Stimulated activated naive CD4-positive, alpha-beta T cell treated with Interleukin-2 at 50 U/mL for 16 hours (primary cell): ENCODE measurements around the gene OXSR1.
"Not testable (repeated sequence)": the region's sequence is repeated elsewhere in the genome, so short reads cannot be mapped to it uniquely, and the experiment has no call there.

Experiments
- DNase-seq: peaks from one replicate; lab custom pipeline; 2025; lab: John Stamatoyannopoulos, UW

OXSR1 gene

GRCh38 chr3:38270606-38271005 is 105.3 kb downstream of the OXSR1 start:
- no peak for DNase-seq

- no peak for DNase-seq
These were observed 106.2 kb downstream of the OXSR1 start for GRCh38 chr3:38271553-38271952.

- no peak for DNase-seq
These were observed 109.7 kb downstream of the OXSR1 start for GRCh38 chr3:38274864-38275649.

GRCh38 chr3:38275658-38276057 is 110.3 kb downstream of the OXSR1 start:
- no peak for DNase-seq

- no peak for DNase-seq
These were observed 111.0 kb downstream of the OXSR1 start for GRCh38 chr3:38276081-38276916.

- no peak for DNase-seq
These were observed 111.7 kb downstream of the OXSR1 start for GRCh38 chr3:38276917-38277630.

GRCh38 chr3:38278841-38279240 is 113.5 kb downstream of the OXSR1 start:
- DNase-seq: no peak

GRCh38 chr3:38281895-38282686 is 116.8 kb downstream of the OXSR1 start, which contains the start of gene SLC22A14:
Gene SLC22A14, plus strand, starts transcription at chr3:38282294. Its CDS starts 23,733 bp downstream, at chr3:38306027.
- no peak for DNase-seq

GRCh38 chr3:38283810-38284755 is 118.7 kb downstream of the OXSR1 start:
- DNase-seq: no peak

- no peak for DNase-seq
These were observed 119.4 kb downstream of the OXSR1 start for GRCh38 chr3:38284756-38285150.

- not testable (repeated sequence) for DNase-seq
These were observed 124.2 kb downstream of the OXSR1 start for GRCh38 chr3:38289286-38290217.

- DNase-seq: not testable (repeated sequence)
These were observed 131.7 kb downstream of the OXSR1 start for GRCh38 chr3:38297053-38297452.

- DNase-seq: no peak
These were observed 132.2 kb downstream of the OXSR1 start for GRCh38 chr3:38297537-38297936.

- DNase-seq: no peak
These were observed 132.8 kb downstream of the OXSR1 start for GRCh38 chr3:38297947-38298711.
